ENCODE measurements around the gene RNASE12. TPM values are rescaled to one million over a fixed set of nuclear protein-coding genes. Genes with fewer than 3 reads are reported as not detected.
A peak's percentile ranks its signal among the peaks of the same experiment; 100 is the strongest.

RNASE12 gene
- total RNA-seq, 6 donors from 2014 or later, result not detected

DNA sequence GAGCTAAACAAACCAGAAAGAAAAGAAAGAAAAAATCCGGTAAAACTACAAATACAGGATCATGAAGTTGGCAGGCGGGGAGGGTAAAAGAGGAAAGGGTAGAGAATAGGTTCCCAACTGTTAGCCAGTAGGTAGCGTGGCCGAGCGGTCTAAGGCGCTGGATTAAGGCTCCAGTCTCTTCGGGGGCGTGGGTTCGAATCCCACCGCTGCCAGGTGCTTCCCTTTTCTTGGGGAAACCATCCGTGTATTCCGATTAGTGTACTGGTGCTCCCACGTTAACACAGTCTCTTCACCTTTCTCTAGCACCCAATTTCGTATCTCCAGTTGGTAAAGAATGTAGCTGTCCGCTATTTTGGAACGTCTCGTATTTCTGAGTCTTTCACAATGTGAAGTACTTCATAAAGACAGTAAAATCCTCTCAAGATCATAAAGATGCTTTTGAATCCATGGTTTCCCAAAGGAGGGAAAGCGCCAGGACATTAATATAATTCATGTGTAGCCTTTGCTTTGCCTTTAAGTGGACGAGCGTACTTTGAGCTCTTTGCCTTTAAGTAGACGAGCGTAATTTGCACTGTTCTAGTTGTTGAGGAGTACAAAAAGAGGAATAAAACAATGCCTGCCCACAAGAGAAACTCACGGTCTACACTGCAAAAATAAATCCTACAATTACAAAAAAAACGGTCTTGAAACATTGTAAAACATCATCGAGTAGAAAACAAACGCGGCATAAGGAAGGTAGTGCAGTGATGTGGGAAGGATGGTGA lies 19.0 kb upstream of the RNASE12 start:
- Histone ChIP-seq H3K36me3 (no peaks in the 10 kb centered on the region), H3K9me3 (no peaks in the 10 kb centered on the region), H3K4me1 (peaks cover 0 to 24% (median 11%) of the 10 kb centered on the region in 4 donors), H3K4me3 (peak overlapping the region; percentile 86 to 94 (median 91)), H3K27me3 (no peaks in the 10 kb centered on the region), H3K27ac (peak overlapping the region; percentile 34 to 86 (median 67))
- WGBS, 2 donors, result 6 to 9% methylated on average over 27 of the region's 27 CpGs
- ATAC-seq (ENCODE audit: low FRiP score in 2 of 2), result peak; percentile 68 to 76
- peak in 1 of 2 donors; percentile 79 for DNase-seq
- no peak for TF ChIP-seq POLR2A (IDR thresholded peaks at IDR 0.05)
- TF ChIP-seq, protein P1, sequence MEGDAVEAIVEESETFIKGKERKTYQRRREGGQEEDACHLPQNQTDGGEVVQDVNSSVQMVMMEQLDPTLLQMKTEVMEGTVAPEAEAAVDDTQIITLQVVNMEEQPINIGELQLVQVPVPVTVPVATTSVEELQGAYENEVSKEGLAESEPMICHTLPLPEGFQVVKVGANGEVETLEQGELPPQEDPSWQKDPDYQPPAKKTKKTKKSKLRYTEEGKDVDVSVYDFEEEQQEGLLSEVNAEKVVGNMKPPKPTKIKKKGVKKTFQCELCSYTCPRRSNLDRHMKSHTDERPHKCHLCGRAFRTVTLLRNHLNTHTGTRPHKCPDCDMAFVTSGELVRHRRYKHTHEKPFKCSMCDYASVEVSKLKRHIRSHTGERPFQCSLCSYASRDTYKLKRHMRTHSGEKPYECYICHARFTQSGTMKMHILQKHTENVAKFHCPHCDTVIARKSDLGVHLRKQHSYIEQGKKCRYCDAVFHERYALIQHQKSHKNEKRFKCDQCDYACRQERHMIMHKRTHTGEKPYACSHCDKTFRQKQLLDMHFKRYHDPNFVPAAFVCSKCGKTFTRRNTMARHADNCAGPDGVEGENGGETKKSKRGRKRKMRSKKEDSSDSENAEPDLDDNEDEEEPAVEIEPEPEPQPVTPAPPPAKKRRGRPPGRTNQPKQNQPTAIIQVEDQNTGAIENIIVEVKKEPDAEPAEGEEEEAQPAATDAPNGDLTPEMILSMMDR (IDR thresholded peaks at IDR 0.05), result no peak
- no peak for TF ChIP-seq EP300 (IDR thresholded peaks at IDR 0.05)
- TF ChIP-seq POLR2AphosphoS5 (IDR thresholded peaks at IDR 0.05), result no peak

DNA sequence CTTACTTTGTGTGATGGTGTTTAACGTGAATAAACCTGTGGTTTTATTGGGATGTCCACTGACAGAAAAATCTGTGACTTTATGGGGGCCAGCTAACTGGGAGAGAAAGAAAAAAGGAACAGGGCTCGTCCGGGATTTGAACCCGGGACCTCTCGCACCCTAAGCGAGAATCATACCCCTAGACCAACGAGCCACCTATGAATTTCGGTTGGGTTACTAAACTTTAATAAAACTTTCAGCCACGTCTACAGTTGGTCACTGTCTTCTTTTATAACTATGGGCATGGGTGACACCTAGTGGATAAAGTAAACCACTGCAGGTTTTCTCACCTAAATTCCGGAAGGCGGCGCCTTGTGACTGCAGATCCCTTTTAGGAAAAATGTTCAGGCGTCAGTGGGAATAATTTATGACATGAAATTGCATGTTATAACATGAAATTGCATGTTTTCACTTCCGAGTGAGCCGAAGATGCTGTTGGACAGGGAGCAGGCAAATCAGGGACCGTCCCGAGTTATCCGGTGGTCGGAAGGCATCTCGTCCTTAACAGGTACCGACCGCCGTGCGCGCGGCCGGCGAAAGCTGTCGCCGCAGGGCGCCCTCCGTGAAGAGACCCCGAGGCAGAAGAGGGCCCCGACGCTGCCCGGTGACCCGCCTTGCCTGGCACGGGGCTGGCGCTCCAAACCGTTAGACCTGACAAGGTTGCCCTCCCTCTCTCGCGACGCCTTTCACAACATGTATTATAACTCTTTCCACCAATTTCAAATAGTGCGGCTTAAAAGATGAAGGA lies 18.2 kb upstream of the RNASE12 start:
- Histone ChIP-seq H3K9me3 (no peaks in the 10 kb centered on the region), H3K4me1 (peaks cover 0 to 22% (median 6%) of the 10 kb centered on the region in 4 donors), H3K27ac (peak overlapping the region; percentile 34 to 86 (median 67)), H3K36me3 (no peaks in the 10 kb centered on the region), H3K27me3 (no peaks in the 10 kb centered on the region), H3K4me3 (peak overlapping the region; percentile 86 to 94 (median 91))
- DNase-seq (peak; percentile 82 to 90), ATAC-seq (ENCODE audit: low FRiP score in 2 of 2) (peak; percentile 84 to 88)
- 0 to 1% methylated on average over 23 to 42 of the region's 44 CpGs for WGBS, 2 donors
- TF ChIP-seq POLR2A (IDR thresholded peaks at IDR 0.05), result no peak
- TF ChIP-seq, protein P1 (IDR thresholded peaks at IDR 0.05), result peak; percentile 87 to 97 (median 94)

DNA sequence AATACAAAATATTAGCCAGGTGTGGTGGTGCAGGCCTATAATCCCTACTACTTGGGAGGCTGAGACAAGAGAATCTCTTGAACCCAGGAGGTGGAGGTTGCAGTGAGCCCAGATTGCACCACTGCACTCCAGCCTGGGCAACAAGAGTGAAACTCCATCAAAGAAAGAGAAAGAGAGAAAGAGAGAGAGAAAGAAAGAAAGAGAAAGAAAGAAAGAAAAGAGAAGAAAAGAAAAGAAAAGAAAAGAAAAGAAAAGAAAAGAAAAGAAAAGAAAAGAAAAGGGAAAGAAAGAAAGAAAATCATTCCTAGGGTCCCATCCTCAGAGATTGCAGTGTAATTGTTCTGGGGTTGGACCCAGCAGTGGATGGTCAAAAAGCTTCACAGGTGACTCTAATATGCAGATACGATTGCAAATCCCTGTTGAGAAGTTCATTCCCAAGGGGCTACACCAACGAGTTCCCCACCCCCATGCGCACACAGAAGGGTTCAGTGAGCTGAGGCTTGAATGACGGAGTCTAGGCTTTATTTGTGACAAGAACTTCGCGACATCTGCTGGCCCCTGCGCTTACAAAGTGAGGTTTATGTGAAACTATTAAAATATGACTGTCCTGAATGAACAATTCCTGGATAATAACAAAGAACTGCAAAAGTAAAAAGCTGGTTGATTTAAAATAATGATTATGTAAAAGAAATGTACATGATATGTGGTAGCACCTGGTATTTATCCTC lies 17.4 kb upstream of the RNASE12 start:
- ATAC-seq (ENCODE audit: low FRiP score in 2 of 2), result no peak
- no peak for DNase-seq
- WGBS, 2 donors, result 67 to 78% methylated on average over 7 of the region's 7 CpGs
- H3K4me1 ChIP-seq, result peaks cover 0 to 16% (median 2%) of the 10 kb centered on the region in 4 donors
- H3K4me3 ChIP-seq, result no peak overlapping the region
- no peaks in the 10 kb centered on the region for H3K36me3 ChIP-seq
- no peaks in the 10 kb centered on the region for H3K27me3 ChIP-seq
- H3K9me3 ChIP-seq, result no peaks in the 10 kb centered on the region
- no peak for TF ChIP-seq POLR2AphosphoS5 (IDR thresholded peaks at IDR 0.05)
- no peak for TF ChIP-seq EP300 (IDR thresholded peaks at IDR 0.05)
- TF ChIP-seq, protein P1 (IDR thresholded peaks at IDR 0.05), result no peak
- no peak for TF ChIP-seq POLR2A (IDR thresholded peaks at IDR 0.05)
- H3K27ac ChIP-seq, result no peak overlapping the region

DNA sequence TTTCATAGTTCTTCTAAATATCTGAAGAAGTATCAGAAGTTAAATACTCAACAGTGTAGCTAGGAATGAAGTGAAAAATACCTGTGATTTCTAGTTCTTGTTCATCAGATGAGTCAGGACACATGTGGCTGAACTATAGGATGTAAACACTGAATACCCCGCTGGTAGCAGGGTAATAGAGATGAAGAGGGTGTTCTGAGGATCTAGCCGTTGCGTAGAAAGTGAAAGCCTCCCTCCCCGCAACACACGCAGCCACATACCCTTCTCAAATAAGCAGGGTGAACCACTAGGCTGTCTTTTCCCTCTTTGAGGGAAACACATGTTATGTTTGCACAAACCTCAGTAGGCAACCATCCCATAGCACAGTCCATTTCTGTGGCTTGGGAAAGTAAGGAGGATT lies 16.4 kb upstream of the RNASE12 start:
- no peaks in the 10 kb centered on the region for H3K27me3 ChIP-seq
- DNase-seq, result no peak
- H3K36me3 ChIP-seq, result no peaks in the 10 kb centered on the region
- no peak overlapping the region for H3K27ac ChIP-seq
- no peak overlapping the region for H3K4me3 ChIP-seq
- no peaks in the 10 kb centered on the region for H3K9me3 ChIP-seq
- peaks cover 0 to 16% (median 2%) of the 10 kb centered on the region in 4 donors for H3K4me1 ChIP-seq
- TF ChIP-seq POLR2AphosphoS5 (IDR thresholded peaks at IDR 0.05) (no peak), EP300 (IDR thresholded peaks at IDR 0.05) (no peak), POLR2A (IDR thresholded peaks at IDR 0.05) (no peak)
- TF ChIP-seq, protein P1 (IDR thresholded peaks at IDR 0.05), result no peak
- no peak for ATAC-seq (ENCODE audit: low FRiP score in 2 of 2)
- 56 to 73% methylated on average over 5 of the region's 5 CpGs for WGBS, 2 donors
